Adrenal gland (tissue), 12 donors: ENCODE data around the gene CEP131. TPM values are rescaled to one million over a fixed set of nuclear protein-coding genes. Genes with fewer than 3 reads are reported as not detected.

Source experiments
- DNase-seq, 7 donors: peaks; one replicate each; pipeline ENCODE4 v3.0.0-alpha.2; 2019 to 2020
- H3K27ac ChIP-seq, 5 donors: fragments of 200-600 bp; sonication (generic) in 4 of 5; 1 replicate in 3 of 5; 2 replicates in 2 of 5; pipeline versions ENCODE4 v1.5.1 to v1.8.0; 2016 to 2020; ENCODE audit warnings: mild to moderate bottlenecking in 1 of 5
- H3K27me3 ChIP-seq: fragments of 200-600 bp; 2 replicates; pipeline ENCODE4 v1.8.0; 2021
- H3K36me3 ChIP-seq, 2 donors: fragments of 200-600 bp; replicated peaks in 1 of 2; 1 replicate in 1 of 2; 2 replicates in 1 of 2; pipeline versions ENCODE4 v1.5.1 to v1.8.0; 2018 to 2022
- H3K4me1 ChIP-seq, 2 donors: fragments of 200-600 bp; replicated peaks in 1 of 2; 1 replicate in 1 of 2; 2 replicates in 1 of 2; pipeline versions ENCODE4 v1.5.1 to v1.8.0; 2018 to 2021
- H3K4me3 ChIP-seq, 4 donors: fragments of 200-600 bp; sonication (generic) in 3 of 4; one replicate each; pipeline ENCODE4 v1.5.1; 2016 to 2018
- H3K9me3 ChIP-seq, 3 donors: fragments of 200-600 bp; sonication (generic) in 1 of 3; replicated peaks in 1 of 3; 1 replicate in 2 of 3; 2 replicates in 1 of 3; pipeline versions ENCODE4 v1.5.1 to v1.8.0; 2016 to 2021
- CTCF ChIP-seq, 6 experiments: fragments of 450-650 bp in 4 of 6; fragments of 200-600 bp in 2 of 6; sonication (generic) in 1 of 6; IDR thresholded peaks; 1 replicate in 5 of 6; 2 replicates in 1 of 6; pipeline versions ENCODE4 v1.5.1 to v1.8.0; 2016 to 2021; ENCODE audit warnings: antibody characterized with exemption in 6 of 6, mild to moderate bottlenecking in 2 of 6, moderate library complexity in 1 of 6
- POLR2A ChIP-seq, 2 donors: fragments of 450-650 bp; IDR thresholded peaks; one replicate each; pipeline ENCODE4 v1.6.1; 2017; ENCODE audit warnings: antibody characterized with exemption in 2 of 2, mild to moderate bottlenecking in 2 of 2, moderate library complexity in 1 of 2
- WGBS, 4 donors: extraction: QIAGEN DNeasy Blood & Tissue Kit in 2 of 4; methylation state at CpG; one replicate each; pipeline versions ENCODE4 v1.1.5 to v1.1.7; 2013 to 2017; 5-methylcytosine and 5-hydroxymethylcytosine counted together
- intact Hi-C, 2 donors: fragments of 100-400 bp; cut with DNase I; formaldehyde crosslinking; loops; one replicate each; pipeline versions ENCODE4 v1.14.1 to v1.15.0; 2022 to 2023
- polyA plus RNA-seq, 3 donors: library from polyadenylated mRNA; stranded (reverse); fragments of 200-250 nt in 2 of 3; fragments of 350-450 nt in 1 of 3; fragmentation: Illumina TruSeq in 1 of 3; extraction: RNeasy Lipid Tissue Mini Kit (QIAGEN cat#74804) in 1 of 3; gene quantifications; one replicate each; pipeline ENCODE4 v1.2.3, GENCODE V29; 2013 to 2014
- total RNA-seq, 9 donors: library from RNA; depleted of rRNA in 4 of 9; stranded (reverse); fragments of >200 nt in 4 of 9; fragments of 120-200 nt in 1 of 9; fragmentation: NEBNext Ultra II Directional in 1 of 9; extraction: Animal tissue kit (Norgen Biotek cat#: 25700) in 1 of 9; gene quantifications; one replicate each; pipeline versions ENCODE4 v1.1.0 to v1.2.4, GENCODE V29; 2013 to 2023
- donor health status: healthy with polysubstance abuse.
- donor health status: Bipolar disorder and iron deficiency.
- donor health status: DM: yes; HTN: yes; CAD: no.
- donor health status: DM: no; HTN: no; CAD: no.
- donor health status: DM: no; HTN: no; CAD: no.
- donor health status: DM: yes; HTN: yes; CAD: no.

Gene CEP131
- total and polyA plus RNA-seq, 12 donors: 0.81 to 55.8 (median 8.2) TPM

GRCh38 chr17:81239714-81240555 lies 17.2 kb upstream of the CEP131 start:
- Histone ChIP-seq H3K4me1 (peaks cover 15 to 23% of the 10 kb centered on the region in 2 donors), H3K4me3 (peak overlapping the region in 3 of 4 donors; percentile 29 to 58 (median 51)), H3K9me3 (no peaks in the 10 kb centered on the region), H3K36me3 (no peaks in the 10 kb centered on the region), H3K27me3 (no peaks in the 10 kb centered on the region), H3K27ac (peak overlapping the region in 4 of 5 donors; percentile 60 to 75 (median 68))
- WGBS, 4 donors: 16 to 30% (median 17%) methylated on average over 19 to 37 of the region's 37 CpGs
- peak in 1 of 7 donors; percentile 24 for DNase-seq
- intact Hi-C loops: loop anchor here in 1 of 2 donors (5.0 kb wide), 1 partner anchor 98 kb away; no protein-coding TSS in a partner anchor
- TF ChIP-seq POLR2A (IDR thresholded peaks at IDR 0.05) (no peak), CTCF (IDR thresholded peaks at IDR 0.05) (no peak)

- peak in 1 of 6 experiments; percentile 20 for TF ChIP-seq CTCF (IDR thresholded peaks at IDR 0.05)
- peak; percentile 26 to 48 for TF ChIP-seq POLR2A (IDR thresholded peaks at IDR 0.05)
- Histone ChIP-seq H3K9me3 (no peaks in the 10 kb centered on the region), H3K4me1 (peaks cover 15 to 23% of the 10 kb centered on the region in 2 donors), H3K27ac (peak within 1 kb of the TSS in 4 of 5 donors; percentile 60 to 75 (median 68)), H3K4me3 (peak within 1 kb of the TSS; percentile 51 to 84 (median 66)), H3K27me3 (no peaks in the 10 kb centered on the region), H3K36me3 (no peaks in the 10 kb centered on the region)
- 0 to 1% (median 0%) methylated on average over 7 to 100 of the region's 100 CpGs for WGBS, 4 donors
- intact Hi-C loops: no loop called here
- peak; percentile 97 to 99 (median 99) for DNase-seq
These were observed 16.3 kb upstream of the CEP131 start, which contains the start of the genes NDUFAF8 and TEPSIN for GRCh38 chr17:81238815-81239713. NDUFAF8 (plus strand) TSS chr17:81239318; CDS start chr17:81239364, 46 bp downstream. TEPSIN (minus strand) TSS chr17:81239055; CDS start chr17:81239033, 22 bp downstream.

GRCh38 chr17:81238490-81238814 lies 15.7 kb upstream of the CEP131 start:
- peaks cover 15 to 23% of the 10 kb centered on the region in 2 donors for H3K4me1 ChIP-seq
- peaks cover 0 to 5% of the 10 kb centered on the region in 2 donors for H3K36me3 ChIP-seq
- DNase-seq: no peak
- TF ChIP-seq POLR2A (IDR thresholded peaks at IDR 0.05): no peak
- no peak for TF ChIP-seq CTCF (IDR thresholded peaks at IDR 0.05)
- peak overlapping the region; percentile 51 to 84 (median 66) for H3K4me3 ChIP-seq
- H3K27ac ChIP-seq: peak overlapping the region in 2 of 5 donors; percentile 23 to 53
- no peaks in the 10 kb centered on the region for H3K27me3 ChIP-seq
- 1 to 2% methylated on average over 26 of the region's 26 CpGs; no CpG with 5 or more reads in 2 of the 4 donors for WGBS, 4 donors
- no peaks in the 10 kb centered on the region for H3K9me3 ChIP-seq
- intact Hi-C loops: no loop called here
